NB4 (cell line): Measurements from ENCODE around the gene MAP3K20.

Experiments used
- MYC ChIP-seq: IDR thresholded peaks from 2 replicates; pipeline ENCODE4 v1.6.1; 2011; ENCODE audit warnings: low read depth, low read length
- POLR2A ChIP-seq: IDR thresholded peaks from 2 replicates; pipeline ENCODE4 v1.6.1; 2011; ENCODE audit warnings: mild to moderate bottlenecking; ENCODE audit not compliant: insufficient read length; ENCODE audit errors: extremely low read depth
- TF ChIP-seq, protein P1 (sequence below): IDR thresholded peaks from one replicate; pipeline ENCODE4 v1.5.1; 2012; ENCODE audit warnings: low read depth, low read length
- TF ChIP-seq, protein P2 (sequence below): IDR thresholded peaks from 2 replicates; pipeline ENCODE4 v1.6.1; 2011; ENCODE audit warnings: low read depth, low read length

- TF ChIP-seq, protein P1, sequence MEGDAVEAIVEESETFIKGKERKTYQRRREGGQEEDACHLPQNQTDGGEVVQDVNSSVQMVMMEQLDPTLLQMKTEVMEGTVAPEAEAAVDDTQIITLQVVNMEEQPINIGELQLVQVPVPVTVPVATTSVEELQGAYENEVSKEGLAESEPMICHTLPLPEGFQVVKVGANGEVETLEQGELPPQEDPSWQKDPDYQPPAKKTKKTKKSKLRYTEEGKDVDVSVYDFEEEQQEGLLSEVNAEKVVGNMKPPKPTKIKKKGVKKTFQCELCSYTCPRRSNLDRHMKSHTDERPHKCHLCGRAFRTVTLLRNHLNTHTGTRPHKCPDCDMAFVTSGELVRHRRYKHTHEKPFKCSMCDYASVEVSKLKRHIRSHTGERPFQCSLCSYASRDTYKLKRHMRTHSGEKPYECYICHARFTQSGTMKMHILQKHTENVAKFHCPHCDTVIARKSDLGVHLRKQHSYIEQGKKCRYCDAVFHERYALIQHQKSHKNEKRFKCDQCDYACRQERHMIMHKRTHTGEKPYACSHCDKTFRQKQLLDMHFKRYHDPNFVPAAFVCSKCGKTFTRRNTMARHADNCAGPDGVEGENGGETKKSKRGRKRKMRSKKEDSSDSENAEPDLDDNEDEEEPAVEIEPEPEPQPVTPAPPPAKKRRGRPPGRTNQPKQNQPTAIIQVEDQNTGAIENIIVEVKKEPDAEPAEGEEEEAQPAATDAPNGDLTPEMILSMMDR, result no peak
- TF ChIP-seq, protein P2, sequence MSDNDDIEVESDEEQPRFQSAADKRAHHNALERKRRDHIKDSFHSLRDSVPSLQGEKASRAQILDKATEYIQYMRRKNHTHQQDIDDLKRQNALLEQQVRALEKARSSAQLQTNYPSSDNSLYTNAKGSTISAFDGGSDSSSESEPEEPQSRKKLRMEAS, result no peak
- TF ChIP-seq POLR2A (no peak), MYC (no peak)
Observed at GRCh38 chr2:173119944-173120343, 44.3 kb downstream of the MAP3K20 start.
